GM19468 (cell line): Measurements from ENCODE around the gene MYO5A.
"Not testable (repeated sequence)": the region's sequence is repeated elsewhere in the genome, so short reads cannot be mapped to it uniquely, and the experiment has no call there.

Experiments
- ATAC-seq: cut with Tn5 transposase; IDR thresholded peaks from one replicate; pipeline ENCODE4 v1.9.1; 2021; ENCODE audit warnings: mild to moderate bottlenecking, moderate library complexity, moderate number of reproducible peaks; ENCODE audit not compliant: unreplicated experiment; ENCODE audit errors: extremely low read depth

MYO5A gene

GRCh38 chr15:52428297-52428696 lies 100.4 kb downstream of the MYO5A start:
- ATAC-seq = no peak

- ATAC-seq = no peak
Measured at GRCh38 chr15:52427804-52428203, 100.9 kb downstream of the MYO5A start.

- ATAC-seq = no peak
Measured at GRCh38 chr15:52424856-52425431, 103.7 kb downstream of the MYO5A start.

GRCh38 chr15:52423852-52424251 lies 104.8 kb downstream of the MYO5A start:
- ATAC-seq = no peak

- no peak for ATAC-seq
Measured at GRCh38 chr15:52422001-52422400, 106.7 kb downstream of the MYO5A start.

- ATAC-seq = no peak
Measured at GRCh38 chr15:52421029-52421428, 107.7 kb downstream of the MYO5A start.

- no peak for ATAC-seq
Measured at GRCh38 chr15:52419494-52419893, 109.2 kb downstream of the MYO5A start.

- no peak for ATAC-seq
Measured at GRCh38 chr15:52417957-52418356, 110.7 kb downstream of the MYO5A start.

GRCh38 chr15:52417521-52417920 lies 111.2 kb downstream of the MYO5A start:
- ATAC-seq = no peak

- ATAC-seq = not testable (repeated sequence)
Measured at GRCh38 chr15:52416566-52416965, 112.1 kb downstream of the MYO5A start.

GRCh38 chr15:52415628-52416027 lies 113.1 kb downstream of the MYO5A start:
- ATAC-seq = no peak

- no peak for ATAC-seq
Measured at GRCh38 chr15:52414936-52415335, 113.7 kb downstream of the MYO5A start.

- no peak for ATAC-seq
Measured at GRCh38 chr15:52408823-52409222, 119.9 kb downstream of the MYO5A start.

- no peak for ATAC-seq
Measured at GRCh38 chr15:52407374-52407773, 121.3 kb downstream of the MYO5A start.

- no peak for ATAC-seq
Measured at GRCh38 chr15:52406601-52407000, 122.1 kb downstream of the MYO5A start.

- no peak for ATAC-seq
Measured at GRCh38 chr15:52405856-52406255, 122.8 kb downstream of the MYO5A start.

GRCh38 chr15:52397118-52397517 lies 131.6 kb downstream of the MYO5A start:
- no peak for ATAC-seq

GRCh38 chr15:52394118-52394517 lies 134.6 kb downstream of the MYO5A start:
- no peak for ATAC-seq

GRCh38 chr15:52392008-52392687 lies 136.5 kb downstream of the MYO5A start:
- ATAC-seq = no peak

GRCh38 chr15:52391069-52391468 lies 137.6 kb downstream of the MYO5A start:
- ATAC-seq = no peak

- no peak for ATAC-seq
Measured at GRCh38 chr15:52385670-52386069, 143.0 kb downstream of the MYO5A start.

GRCh38 chr15:52383100-52383588 lies 145.5 kb downstream of the MYO5A start:
- no peak for ATAC-seq
